Keratinocyte (primary cell): ENCODE measurements around the gene MED15. TPM values are rescaled to one million over a fixed set of nuclear protein-coding genes. Genes with fewer than 3 reads are reported as not detected.

Experiments used
- DNase-seq: peaks from one replicate; pipeline ENCODE4 v3.0.0-alpha.2; 2011; ENCODE audit warnings: low read depth, missing footprints, low spot score
- FAIRE-seq: peaks from 2 replicates; lab custom pipeline; 2011; peaks lifted over from hg19 to GRCh38; lab: Jason Lieb, UNC
- H2AFZ ChIP-seq: 2 replicates; pipeline ENCODE4 v1.6.0; 2012; ENCODE audit warnings: low read length, control low read depth, inconsistent platforms; ENCODE audit not compliant: control insufficient read depth
- H3K27ac ChIP-seq: 2 replicates; pipeline ENCODE4 v1.5.1; 2011; ENCODE audit warnings: low read length; ENCODE audit not compliant: control insufficient read depth, insufficient read depth
- H3K27me3 ChIP-seq: 3 replicates; pipeline ENCODE4 v1.6.0; 2011; ENCODE audit warnings: low read length; ENCODE audit not compliant: control insufficient read depth, insufficient read depth; ENCODE audit errors: extremely low read depth
- H3K36me3 ChIP-seq, 2 experiments: 2 replicates in 1 of 2; 3 replicates in 1 of 2; pipeline ENCODE4 v1.5.1; 2011; ENCODE audit warnings: low read length in 2 of 2, mild to moderate bottlenecking in 1 of 2; ENCODE audit not compliant: control insufficient read depth in 2 of 2, insufficient read depth in 2 of 2; ENCODE audit errors: extremely low read depth in 1 of 2
- H3K4me1 ChIP-seq: 3 replicates; pipeline ENCODE4 v1.5.1; 2011; ENCODE audit warnings: low read length; ENCODE audit not compliant: control insufficient read depth, insufficient read depth; ENCODE audit errors: extremely low read depth
- H3K4me2 ChIP-seq: 3 replicates; pipeline ENCODE4 v1.6.0; 2011; ENCODE audit warnings: low read depth, low read length; ENCODE audit not compliant: control insufficient read depth, insufficient read depth; ENCODE audit errors: extremely low read depth
- H3K4me3 ChIP-seq, 3 experiments: fragments of 200-600 bp in 1 of 3; sonication (generic) in 1 of 3; 2 replicates in 2 of 3; 3 replicates in 1 of 3; pipeline ENCODE4 v1.5.1; 2011 to 2016; ENCODE audit warnings: low read length in 3 of 3, mild to moderate bottlenecking in 3 of 3, control low read depth in 2 of 3, inconsistent platforms in 1 of 3, low read depth in 1 of 3, mixed read lengths in 1 of 3, mixed run types in 1 of 3, moderate library complexity in 1 of 3; ENCODE audit not compliant: control insufficient read depth in 2 of 3, insufficient read depth in 2 of 3; ENCODE audit errors: extremely low read depth in 1 of 3
- H3K79me2 ChIP-seq: 2 replicates; pipeline ENCODE4 v1.6.0; 2012; ENCODE audit warnings: low read length; ENCODE audit not compliant: control insufficient read depth, insufficient read depth
- H3K9ac ChIP-seq: 3 replicates; pipeline ENCODE4 v1.6.0; 2011; ENCODE audit warnings: low read length; ENCODE audit not compliant: control insufficient read depth, insufficient read depth; ENCODE audit errors: extremely low read depth
- H3K9me1 ChIP-seq: 3 replicates; pipeline ENCODE4 v1.6.0; 2011; ENCODE audit warnings: low read length; ENCODE audit not compliant: control insufficient read depth, insufficient read depth; ENCODE audit errors: extremely low read depth
- H3K9me3 ChIP-seq: 2 replicates; pipeline ENCODE4 v1.5.1; 2012; ENCODE audit warnings: low read depth, low read length; ENCODE audit not compliant: control insufficient read depth
- H4K20me1 ChIP-seq: 3 replicates; pipeline ENCODE4 v1.6.0; 2011; ENCODE audit warnings: low read length; ENCODE audit not compliant: control insufficient read depth, insufficient read depth; ENCODE audit errors: extremely low read depth
- CTCF ChIP-seq, 3 experiments: IDR thresholded peaks in 1 of 3; conservative IDR thresholded peaks in 1 of 3; optimal IDR thresholded peaks in 1 of 3; 2 replicates in 2 of 3; 3 replicates in 1 of 3; pipeline versions ENCODE3 to v1.5.1; 2011; ENCODE audit warnings: low read length in 3 of 3, mild to moderate bottlenecking in 3 of 3, moderate library complexity in 2 of 3, control low read depth in 1 of 3, inconsistent platforms in 1 of 3; ENCODE audit not compliant: insufficient read depth in 2 of 3; ENCODE audit errors: extremely low read depth in 1 of 3
- EZH2 ChIP-seq: IDR thresholded peaks from one replicate; pipeline ENCODE4 v1.6.1; 2012; ENCODE audit warnings: inconsistent platforms, mild to moderate bottlenecking, low read length, moderate library complexity
- dilution Hi-C: fragments of 300-500 bp; cut with MboI; formaldehyde crosslinking; loops from one replicate; pipeline ENCODE4 v1.7.0; 2020; ENCODE audit warnings: low sequenced_read_pairs; ENCODE audit not compliant: extremely low pct_ligation_motif_present
- polyA minus RNA-seq, 3 experiments: library from RNA; depleted of rRNA, polyadenylated mRNA; stranded (reverse); fragments of >200 nt; gene quantifications; 1 replicate in 1 of 3; 2 replicates in 1 of 3; 3 replicates in 1 of 3; pipeline ENCODE4 v1.2.3, GENCODE V29; 2011
- polyA plus RNA-seq, 5 experiments: library from polyadenylated mRNA; depleted of rRNA in 3 of 5; stranded (reverse) in 3 of 5; stranded (forward) in 1 of 5; unstranded in 1 of 5; fragments of >200 nt; gene quantifications; 1 replicate in 1 of 5; 2 replicates in 3 of 5; 3 replicates in 1 of 5; pipeline versions ENCODE4 v1.2.1 to v1.2.3, GENCODE V29; 2011 to 2012; ENCODE audit warnings: missing spikeins in 2 of 5, low read depth in 1 of 5, low replicate concordance in 1 of 5

MED15 gene
- polyA plus RNA-seq (24.9 to 51.4 TPM (median 29.2 TPM) in 3 replicates), polyA minus RNA-seq (63.9 to 128 TPM (median 69.3 TPM) in 3 replicates)
- polyA plus RNA-seq (2011; ENCODE audit: low read depth): 65.8 TPM
- polyA plus RNA-seq (2011; cell fraction: cytosol; rRNA removed): 22.9 and 50.3 TPM in 2 replicates
- polyA plus RNA-seq (2011; cell fraction: nucleus; rRNA removed): 100 and 122 TPM in 2 replicates
- polyA plus RNA-seq (2012; ENCODE audit: low replicate concordance): 47.2 and 78.2 TPM in 2 replicates
- 86.5 TPM for polyA minus RNA-seq (2011; cell fraction: cytosol; rRNA and poly(A)+ RNA removed)
- 121 and 126 TPM in 2 replicates for polyA minus RNA-seq (2011; cell fraction: nucleus; rRNA and poly(A)+ RNA removed)

DNA sequence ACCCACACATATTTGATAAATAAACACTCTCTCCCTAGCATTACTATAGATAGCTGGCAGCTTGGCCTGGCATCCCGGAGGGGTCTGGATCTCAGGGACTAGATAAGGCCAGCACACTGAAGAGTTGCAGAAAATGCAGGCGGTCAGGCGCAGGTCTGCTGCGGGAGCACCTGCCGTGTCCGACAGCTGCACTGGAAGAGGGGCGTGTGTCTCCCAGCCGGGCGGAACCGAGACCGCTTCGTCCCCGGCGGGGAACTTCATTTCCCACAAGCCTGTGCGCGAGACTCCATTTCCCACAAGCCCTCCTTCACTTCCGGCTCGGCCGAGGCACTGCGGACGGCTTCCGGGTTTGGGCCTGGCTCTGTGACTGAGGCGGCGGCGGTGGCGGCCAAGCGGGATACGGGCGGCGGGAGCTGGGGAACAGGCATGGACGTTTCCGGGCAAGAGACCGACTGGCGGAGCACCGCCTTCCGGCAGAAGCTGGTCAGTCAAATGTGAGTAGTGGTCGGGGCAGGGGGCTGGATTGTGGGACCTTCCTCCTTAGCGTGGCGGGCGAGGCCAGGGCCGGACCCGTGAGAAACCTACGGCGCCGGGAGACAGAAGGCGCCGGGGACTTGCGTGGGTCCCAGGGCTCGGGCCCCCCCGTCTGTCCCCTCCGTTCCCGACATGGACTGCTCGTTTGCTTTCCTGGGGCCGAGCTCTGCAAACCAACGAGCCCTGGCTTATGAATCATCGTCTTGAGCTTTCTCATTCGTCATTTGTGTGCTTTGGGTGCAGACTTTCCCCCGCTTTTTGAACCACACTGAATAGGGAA lies at the start of gene MED15:
MED15 (plus strand) TSS at position 358 of the 814 bp plus-strand sequence; CDS start at position 427, 69 bp downstream.
- Histone ChIP-seq H3K4me1 (peaks cover 41% of the 10 kb centered on the region), H3K9me1 (no peaks in the 10 kb centered on the region), H3K79me2 (peaks cover 53% of the 10 kb centered on the region), H2AFZ (peak within 1 kb of the TSS; percentile 74), H3K4me3 (peak within 1 kb of the TSS; percentile 64 to 96 (median 95)), H3K9me3 (no peaks in the 10 kb centered on the region), H4K20me1 (peaks cover 8% of the 10 kb centered on the region), H3K36me3 (peaks cover 5 to 8% of the 10 kb centered on the region in 2 experiments), H3K27ac (peak within 1 kb of the TSS; percentile 99), H3K27me3 (no peaks in the 10 kb centered on the region), H3K4me2 (peak within 1 kb of the TSS; percentile 100), H3K9ac (peak within 1 kb of the TSS; percentile 99)
- TF ChIP-seq EZH2 (no peak), CTCF (optimal IDR thresholded peaks at IDR 0.05 in 1 of 3, IDR thresholded peaks at IDR 0.05 in 1 of 3, conservative IDR thresholded peaks at IDR 0.05 in 1 of 3; ENCODE audit: extremely low read depth in 1 of 3, insufficient read depth in 2 of 3, low read length in 3 of 3) (no peak)
- dilution Hi-C loops: no loop called here
- FAIRE-seq (peak; percentile 84), DNase-seq (no peak)

DNA sequence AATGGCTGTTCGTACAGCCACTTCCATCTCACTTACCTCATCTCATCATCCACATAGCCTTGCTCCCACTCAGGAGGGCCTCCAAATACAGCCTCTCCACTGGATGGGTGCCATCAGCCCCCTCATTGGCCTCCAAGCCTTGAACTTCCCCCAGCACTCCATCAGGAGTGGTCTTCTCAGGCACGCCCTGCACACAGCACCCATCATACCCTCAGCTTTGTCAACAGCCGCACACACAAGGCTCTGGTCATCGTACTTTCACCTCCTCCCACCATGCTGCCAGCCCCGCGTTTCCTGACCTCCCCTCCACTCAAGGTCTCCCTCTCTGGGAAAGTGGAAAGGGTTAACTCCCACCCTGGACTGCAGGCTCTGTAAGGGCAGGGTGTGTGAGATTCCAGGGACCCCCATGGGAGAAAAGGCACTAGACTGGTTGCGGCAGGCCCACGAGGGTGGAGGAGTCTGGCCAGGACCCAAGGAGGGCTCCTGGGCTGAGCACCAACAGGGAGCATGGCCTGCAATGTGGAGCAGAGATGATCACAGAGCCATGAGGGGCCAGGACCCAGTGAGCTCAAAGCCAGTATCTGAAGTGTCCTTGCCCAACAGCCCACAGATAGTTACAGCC lies 48.8 kb upstream of the MED15 start:
- Histone ChIP-seq H2AFZ (no peak overlapping the region), H3K27ac (no peak overlapping the region), H3K4me1 (no peaks in the 10 kb centered on the region), H3K9me1 (no peaks in the 10 kb centered on the region), H3K4me2 (no peak overlapping the region), H3K79me2 (no peaks in the 10 kb centered on the region), H3K27me3 (no peaks in the 10 kb centered on the region), H3K36me3 (no peaks in the 10 kb centered on the region), H4K20me1 (peaks cover 3% of the 10 kb centered on the region), H3K9me3 (no peaks in the 10 kb centered on the region), H3K4me3 (no peak overlapping the region), H3K9ac (no peak overlapping the region)
- TF ChIP-seq EZH2: no peak
- no peak for TF ChIP-seq CTCF (optimal IDR thresholded peaks at IDR 0.05 in 1 of 3, IDR thresholded peaks at IDR 0.05 in 1 of 3, conservative IDR thresholded peaks at IDR 0.05 in 1 of 3; ENCODE audit: extremely low read depth in 1 of 3, insufficient read depth in 2 of 3, low read length in 3 of 3)
- DNase-seq: no peak
- FAIRE-seq: no peak
- dilution Hi-C loops: no loop called here
